Heart right ventricle (tissue), 16 donors: ENCODE measurements around the gene KCNC1. TPM values are rescaled to one million over a fixed set of nuclear protein-coding genes. Genes with fewer than 3 reads are reported as not detected.
A peak's percentile ranks its signal among the peaks of the same experiment; 100 is the strongest.

ENCODE experiments used
- ATAC-seq, 8 donors: fragments of 200-7000 bp; cut with Tn5 transposase; one replicate each; pipeline ENCODE4 v1.9.1; 2020; ENCODE audit warnings: mild to moderate bottlenecking in 8 of 8, moderate library complexity in 8 of 8, moderate number of reproducible peaks in 1 of 8
- DNase-seq, 2 donors: peaks; one replicate each; pipeline ENCODE4 v3.0.0-alpha.2; 2020
- H3K27ac ChIP-seq, 10 donors: fragments of 200-600 bp; sonication (generic) in 2 of 10; one replicate each; pipeline versions ENCODE4 v1.5.0 to v1.8.0; 2020 to 2022; ENCODE audit warnings: mild to moderate bottlenecking in 3 of 10
- H3K27me3 ChIP-seq, 7 donors: fragments of 200-600 bp; one replicate each; pipeline ENCODE4 v1.8.0; 2021 to 2022; ENCODE audit warnings: mild to moderate bottlenecking in 2 of 7
- H3K36me3 ChIP-seq, 9 donors: fragments of 200-600 bp; sonication (generic) in 1 of 9; one replicate each; pipeline versions ENCODE4 v1.5.0 to v1.8.0; 2020 to 2022; ENCODE audit warnings: mild to moderate bottlenecking in 2 of 9
- H3K4me1 ChIP-seq, 9 donors: fragments of 200-600 bp; sonication (generic) in 1 of 9; one replicate each; pipeline versions ENCODE4 v1.5.0 to v1.8.0; 2020 to 2022; ENCODE audit warnings: mild to moderate bottlenecking in 4 of 9
- H3K4me3 ChIP-seq, 10 donors: fragments of 200-600 bp; sonication (generic) in 2 of 10; one replicate each; pipeline versions ENCODE4 v1.5.0 to v1.8.0; 2020 to 2022; ENCODE audit warnings: mild to moderate bottlenecking in 7 of 10, moderate library complexity in 2 of 10
- H3K9me3 ChIP-seq, 11 donors: fragments of 200-600 bp in 10 of 11; sonication (generic) in 2 of 11; one replicate each; pipeline versions ENCODE4 v1.5.0 to v1.8.0; 2013 to 2022; ENCODE audit warnings: mild to moderate bottlenecking in 2 of 11, control low read depth in 1 of 11, moderate library complexity in 1 of 11
- CTCF ChIP-seq, 9 donors: fragments of 200-600 bp; sonication (generic) in 2 of 9; IDR thresholded peaks; one replicate each; pipeline versions ENCODE4 v1.5.0 to v1.8.0; 2021 to 2022; ENCODE audit warnings: antibody characterized with exemption in 9 of 9, mild to moderate bottlenecking in 5 of 9, moderate library complexity in 1 of 9
- WGBS, 2 donors: extraction: QIAGEN DNeasy Blood & Tissue Kit; methylation state at CpG; one replicate each; pipeline ENCODE4 v1.1.7; 2013; ENCODE audit warnings: inconsistent platforms in 1 of 2; 5-methylcytosine and 5-hydroxymethylcytosine counted together
- intact Hi-C, 10 donors: fragments of 100-400 bp; cut with DNase I; formaldehyde crosslinking; loops; one replicate each; pipeline versions ENCODE4 v1.11.1 to v1.14.2; 2022
- polyA plus RNA-seq, 2 donors: library from polyadenylated mRNA; stranded (reverse); fragments of 200-250 nt; gene quantifications; one replicate each; pipeline ENCODE4 v1.2.3, GENCODE V29; 2013
- total RNA-seq, 10 donors: library from RNA; stranded (reverse); fragmentation: NEBNext Ultra II Directional in 3 of 10; extraction: Animal tissue kit (Norgen Biotek cat#: 25700) in 3 of 10; gene quantifications; one replicate each; pipeline versions ENCODE4 v1.2.1 to v1.2.4, GENCODE V29; 2021 to 2023
- donor health status: Arrhythmogenic right ventricular cardiomyopathy.
- donor health status: ischemic (EF 13 %, LVEDD 7.1; RV severe dilation, severe dysfunction).
- donor health status: healthy with polysubstance abuse.
- donor health status: DM: no; HTN: yes; CAD: no.
- donor health status: DM: no; HTN: no; CAD: no.
- donor health status: ischemic (EF 25% LVEDD 6.9; RV normal size, moderate dysfunction).
- donor health status: ischemic (EF 25% LVEDD 5.7; RV mildly dilated, moderate dysfunction).
- donor health status: healthy.
- donor health status: DM: yes; HTN: yes; CAD: no.
- donor health status: Ischemic cardiomyopathy.
- donor health status: ischemic (EF 35%, LVEDD 5.7; RV mildly dilated, moderate dysfunction).
- donor health status: nonischemic (EF 11% LVEDD 7.7; RV severe dilation, severe dysfunction).
- donor health status: DM: yes; HTN: yes; CAD: no.
- donor health status: PGD.
- donor health status: ischemic (EF 29% LVEDD 5.4; RV normal size, mild dysfunction).
- donor health status: nonischemic (EF 23%, LVEDD 6.1; RV moderate dilation, normal function).

The KCNC1 gene
- total and polyA plus RNA-seq, 12 donors: 0.04 to 0.09 (median 0.06) TPM; not detected in 8

GRCh38 chr11:17770048-17770652 is 35.6 kb downstream of the KCNC1 start:
- Histone ChIP-seq H3K4me3 (no peak overlapping the region), H3K4me1 (no peaks in the 10 kb centered on the region), H3K9me3 (no peaks in the 10 kb centered on the region), H3K27me3 (no peaks in the 10 kb centered on the region), H3K36me3 (no peaks in the 10 kb centered on the region), H3K27ac (no peak overlapping the region)
- TF ChIP-seq CTCF (IDR thresholded peaks at IDR 0.05): no peak
- intact Hi-C loops: loop anchor here in 3 of 10 donors (5.0 kb wide), 4 partner anchors 57 to 207 kb away; no protein-coding TSS in a partner anchor
- ATAC-seq: no peak
- no peak for DNase-seq
- WGBS, 2 donors: 81 to 84% methylated on average over 9 of the region's 9 CpGs

- intact Hi-C loops: loop anchor here in 3 of 10 donors (5.0 kb wide), 4 partner anchors 56 to 206 kb away; no protein-coding TSS in a partner anchor
- ATAC-seq: peak in 2 of 8 donors; percentile 38 to 42
- no peaks in the 10 kb centered on the region for H3K4me1 ChIP-seq
- H3K27me3 ChIP-seq: no peaks in the 10 kb centered on the region
- no peak for DNase-seq
- no peak overlapping the region for H3K27ac ChIP-seq
- no peaks in the 10 kb centered on the region for H3K36me3 ChIP-seq
- no peaks in the 10 kb centered on the region for H3K9me3 ChIP-seq
- H3K4me3 ChIP-seq: no peak overlapping the region
- peak in 7 of 9 donors; percentile 11 to 46 (median 28) for TF ChIP-seq CTCF (IDR thresholded peaks at IDR 0.05)
These were observed 36.3 kb downstream of the KCNC1 start for GRCh38 chr11:17770917-17771316.

- Histone ChIP-seq H3K4me3 (no peak overlapping the region), H3K27me3 (no peaks in the 10 kb centered on the region), H3K9me3 (no peaks in the 10 kb centered on the region), H3K27ac (no peak overlapping the region), H3K4me1 (no peaks in the 10 kb centered on the region), H3K36me3 (no peaks in the 10 kb centered on the region)
- no peak for TF ChIP-seq CTCF (IDR thresholded peaks at IDR 0.05)
- DNase-seq (no peak), ATAC-seq (no peak)
- intact Hi-C loops: loop anchor here in 3 of 10 donors (5.0 kb wide), 4 partner anchors 56 to 206 kb away; no protein-coding TSS in a partner anchor
- WGBS, 2 donors: 95% methylated on average over 17 of the region's 17 CpGs
These were observed 36.8 kb downstream of the KCNC1 start for GRCh38 chr11:17771415-17771814.

- H3K9me3 ChIP-seq: no peaks in the 10 kb centered on the region
- no peaks in the 10 kb centered on the region for H3K27me3 ChIP-seq
- DNase-seq (no peak), ATAC-seq (no peak)
- no peak overlapping the region for H3K4me3 ChIP-seq
- H3K36me3 ChIP-seq: no peaks in the 10 kb centered on the region
- H3K27ac ChIP-seq: no peak overlapping the region
- WGBS, 2 donors: 97 to 98% methylated on average over 37 of the region's 37 CpGs
- no peaks in the 10 kb centered on the region for H3K4me1 ChIP-seq
- intact Hi-C loops: loop anchor here in 3 of 10 donors (5.0 kb wide), 4 partner anchors 55 to 205 kb away; no protein-coding TSS in a partner anchor
- no peak for TF ChIP-seq CTCF (IDR thresholded peaks at IDR 0.05)
These were observed 37.3 kb downstream of the KCNC1 start for GRCh38 chr11:17771841-17772401.
